Measurements from ENCODE around the gene CBX6.

DNA sequence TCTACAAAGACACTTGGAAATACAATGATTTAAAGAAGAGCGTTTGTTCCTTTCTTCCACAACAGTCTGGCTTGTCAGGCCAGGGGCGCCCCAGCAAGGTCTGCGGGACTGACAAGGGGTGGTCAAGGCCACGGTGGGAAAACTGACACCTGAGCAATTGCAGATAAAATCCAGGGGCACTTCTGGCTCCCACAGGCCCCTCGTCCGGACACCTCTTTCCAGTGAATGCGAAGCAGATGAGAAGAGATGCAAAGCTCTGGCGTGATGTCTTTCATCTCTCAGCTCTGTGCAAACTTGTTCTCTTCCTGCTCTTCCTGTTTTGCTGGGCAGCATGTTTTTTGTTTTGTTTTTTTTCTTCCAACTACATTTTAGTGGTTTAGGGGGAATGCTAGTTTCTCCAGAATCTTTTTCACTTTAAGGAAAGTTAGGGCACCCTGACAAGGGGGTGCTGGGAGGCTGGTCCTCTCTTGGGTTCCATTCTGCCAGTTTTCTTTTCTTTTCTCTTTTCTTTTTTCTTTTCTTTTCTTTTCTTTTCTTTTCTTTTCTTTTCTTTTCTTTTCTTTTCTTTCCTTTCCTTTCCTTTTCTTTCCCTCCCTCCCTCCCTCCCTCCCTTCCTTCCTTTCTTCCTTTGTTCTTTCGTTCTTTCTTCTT lies 11.1 kb upstream of the CBX6 start:
- TF ChIP-seq POLR2A (IDR thresholded peaks at IDR 0.05; ENCODE audit: low read length), result no peak
- no peak for TF ChIP-seq GATA1 (IDR thresholded peaks at IDR 0.05; ENCODE audit: low read depth, low read length)

All from erythroblast (primary cell).